Fibroblast of skin of back (primary cell): ENCODE measurements around the gene SLC4A8.
A peak's percentile ranks its signal among the peaks of the same experiment; 100 is the strongest.

Experiments used
- DNase-seq: peaks from one replicate; pipeline ENCODE4 v3.0.0-alpha.2; 2013

Gene SLC4A8

DNA sequence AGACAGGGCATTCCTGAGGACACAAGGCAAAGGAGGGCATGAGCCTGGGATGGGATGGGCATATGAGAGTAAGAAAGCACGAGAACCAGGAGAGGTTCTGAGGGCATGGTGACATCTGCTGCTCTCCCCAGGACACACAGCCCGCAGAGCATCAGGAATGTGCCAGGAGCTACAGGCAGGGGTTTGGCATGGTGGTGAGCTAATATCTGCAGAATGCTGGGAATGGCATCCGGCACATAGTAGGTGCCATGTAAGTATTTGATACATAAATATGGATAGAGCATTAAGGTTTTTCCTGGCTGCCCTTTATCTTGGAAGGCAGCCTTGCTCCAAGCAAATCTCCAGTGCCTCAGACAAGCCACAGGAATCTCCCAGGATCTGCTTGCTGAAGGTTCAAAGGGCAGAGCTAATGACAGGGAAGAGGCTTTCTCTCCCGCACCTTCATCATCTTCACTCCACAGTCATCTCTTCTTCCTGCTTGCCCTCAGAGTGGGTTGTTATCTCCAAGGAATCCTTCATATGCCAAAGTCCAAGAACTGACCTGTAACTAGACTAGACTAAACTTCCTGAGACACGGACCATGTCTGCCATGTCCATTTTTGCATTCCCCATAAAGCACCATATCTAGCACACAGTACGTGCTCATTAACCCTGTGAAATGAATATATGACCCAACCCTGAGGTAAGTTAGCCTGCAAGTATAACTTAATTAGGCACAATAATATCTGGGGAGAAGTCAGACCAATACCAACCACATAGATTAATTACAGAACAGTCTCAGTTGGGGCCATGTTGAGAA is 104.4 kb downstream of the SLC4A8 start:
- DNase-seq = peak; percentile 58

DNA sequence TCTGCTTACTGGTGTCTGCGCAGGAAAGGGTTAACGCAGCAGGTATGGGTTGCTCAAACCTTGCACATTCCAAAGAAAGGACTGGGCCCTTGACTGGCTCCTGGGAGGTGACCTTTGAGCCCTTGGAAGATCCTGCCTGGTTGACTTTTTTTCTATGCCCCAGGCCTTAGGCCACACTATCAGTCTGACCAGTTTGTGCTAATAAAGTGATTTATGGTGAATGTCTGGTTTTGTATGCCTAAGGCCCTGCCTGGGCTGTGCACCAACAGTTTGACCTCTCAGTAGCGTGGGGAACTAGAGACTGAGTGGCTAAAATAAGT is 105.0 kb downstream of the SLC4A8 start:
- no peak for DNase-seq

DNA sequence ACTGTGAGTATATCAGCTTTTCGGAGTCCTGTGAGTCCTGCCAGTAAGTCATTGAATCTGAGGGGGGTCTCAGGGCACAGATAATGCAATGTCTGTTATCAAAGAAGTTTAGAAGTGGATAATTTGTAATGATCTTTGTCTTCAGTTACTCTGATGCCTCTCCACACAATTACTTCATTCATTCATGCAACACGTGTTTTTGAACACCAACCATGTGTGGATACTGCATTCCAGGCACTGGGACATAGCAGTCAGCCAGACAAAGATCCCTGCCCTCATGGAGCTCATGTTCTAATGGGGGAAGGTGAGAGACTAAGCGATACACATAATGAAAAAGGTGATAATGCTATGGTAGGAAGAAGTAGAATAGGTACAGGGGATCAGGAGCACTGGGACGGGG is 105.6 kb downstream of the SLC4A8 start:
- no peak for DNase-seq

DNA sequence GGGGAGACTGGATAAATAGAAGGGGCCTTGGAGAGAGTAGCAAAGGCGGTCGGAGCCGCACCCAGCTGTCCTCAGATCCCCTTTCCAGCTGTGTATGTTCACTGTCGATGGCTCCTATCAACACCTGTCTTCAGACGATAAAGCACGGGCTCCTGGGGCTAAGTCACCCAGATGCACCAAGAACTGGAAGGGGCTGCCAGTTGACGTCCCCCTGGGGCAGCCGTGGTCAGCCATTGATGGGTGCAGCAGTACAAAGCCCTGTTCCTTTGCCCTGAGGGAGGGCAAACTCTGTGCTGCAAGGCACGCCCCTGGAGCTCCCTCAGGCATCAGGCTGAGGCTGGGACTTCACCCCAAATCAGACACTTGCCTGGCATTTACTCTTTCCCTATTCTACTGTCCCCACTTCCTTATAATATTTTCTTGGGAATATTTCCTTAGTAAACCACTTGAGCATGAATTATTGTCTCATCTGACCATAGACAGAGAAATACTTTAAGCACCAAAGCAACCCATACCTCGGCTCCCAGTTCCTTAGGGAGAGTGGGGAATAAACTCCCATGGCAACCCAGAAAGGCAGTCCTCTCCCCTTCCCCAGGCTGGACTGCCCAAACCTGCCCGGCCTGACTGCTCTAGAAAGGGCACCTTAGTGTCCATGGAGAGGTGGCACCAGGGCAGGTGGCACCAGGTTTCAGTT is 106.8 kb downstream of the SLC4A8 start:
- no peak for DNase-seq

DNA sequence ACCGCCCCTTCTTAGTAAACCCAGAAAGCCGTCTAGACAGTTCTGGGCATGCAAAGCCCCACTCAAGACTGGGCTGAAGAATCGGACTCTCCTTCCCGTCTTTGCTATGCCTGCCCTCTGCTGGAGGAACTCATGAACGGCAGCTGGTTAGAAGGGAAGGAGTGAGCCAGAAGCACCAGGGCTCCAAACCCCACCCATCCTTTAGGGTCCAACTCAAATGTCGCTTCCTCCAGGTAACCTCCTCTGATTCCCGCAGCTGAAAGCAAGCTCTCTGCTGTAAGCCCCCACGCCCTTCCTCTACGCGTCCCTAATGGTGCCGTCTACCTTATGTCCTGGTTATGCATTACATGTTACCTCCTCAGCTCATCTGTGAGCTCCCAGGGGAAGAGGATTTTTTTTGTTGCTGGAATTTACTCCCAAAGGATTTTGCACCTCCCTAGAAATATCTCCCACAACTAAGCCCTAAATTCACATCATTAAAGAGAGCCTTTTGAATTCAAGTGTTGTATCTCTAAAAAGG is 107.4 kb downstream of the SLC4A8 start:
- DNase-seq = peak; percentile 77

DNA sequence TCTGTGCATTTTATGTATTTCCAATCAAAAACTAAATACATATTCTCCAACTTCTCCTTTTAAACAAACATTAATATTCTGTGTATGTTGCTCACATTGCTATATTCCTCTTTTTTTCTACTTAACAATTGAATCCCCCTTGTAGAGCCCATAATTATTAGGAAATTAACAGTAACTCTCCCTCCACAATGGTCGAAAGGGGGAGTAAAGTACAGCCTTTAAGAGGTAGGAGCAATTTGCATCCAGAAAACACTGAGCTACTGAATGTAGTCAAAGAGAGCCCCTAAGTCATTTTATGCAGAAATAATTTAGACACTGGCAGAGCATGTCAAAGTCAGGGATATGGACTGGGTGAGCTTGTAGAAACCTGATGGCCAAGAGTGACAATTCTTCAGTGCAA is 109.2 kb downstream of the SLC4A8 start:
- peak; percentile 20 for DNase-seq

DNA sequence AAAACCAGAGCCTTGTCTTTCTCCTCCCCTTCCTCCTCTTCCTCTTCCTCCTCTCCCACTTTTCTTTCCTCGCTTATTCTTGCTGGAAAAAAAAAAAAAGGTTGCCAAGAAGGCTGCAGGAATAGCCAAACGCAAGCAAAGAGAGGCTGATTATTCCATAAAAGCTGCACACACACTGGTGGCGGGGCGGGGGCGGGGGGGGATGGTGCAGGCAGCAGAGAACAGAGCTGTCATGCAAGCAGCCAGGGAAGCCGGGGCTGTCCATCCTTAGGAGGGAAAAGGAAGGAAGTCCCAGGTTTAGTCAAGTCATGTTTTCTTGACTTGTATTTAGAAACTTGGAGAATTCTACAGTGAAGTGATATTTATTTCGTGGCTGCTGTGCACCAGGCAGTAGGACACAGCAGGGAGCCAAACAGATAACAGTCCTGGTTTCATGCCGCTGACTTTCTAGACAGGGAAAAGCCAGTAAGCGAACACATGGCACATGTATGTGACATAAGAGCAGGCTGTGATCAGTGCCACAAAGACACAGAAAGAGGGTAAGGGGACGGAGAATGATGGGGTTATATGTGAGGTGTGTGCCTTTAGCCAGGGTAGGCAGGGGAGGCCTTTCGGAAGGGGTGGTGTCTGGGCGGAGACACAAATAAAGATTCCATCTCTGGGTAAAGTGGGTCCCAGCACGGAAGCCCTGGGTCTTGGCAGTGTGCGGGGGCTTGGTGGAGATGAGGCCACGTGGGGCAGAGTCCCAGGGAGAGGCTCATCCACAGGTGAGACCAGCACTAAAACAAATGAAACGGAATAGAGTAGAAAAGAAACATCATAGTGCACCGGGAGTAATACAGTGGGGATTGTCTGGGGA is 109.8 kb downstream of the SLC4A8 start:
- no peak for DNase-seq

DNA sequence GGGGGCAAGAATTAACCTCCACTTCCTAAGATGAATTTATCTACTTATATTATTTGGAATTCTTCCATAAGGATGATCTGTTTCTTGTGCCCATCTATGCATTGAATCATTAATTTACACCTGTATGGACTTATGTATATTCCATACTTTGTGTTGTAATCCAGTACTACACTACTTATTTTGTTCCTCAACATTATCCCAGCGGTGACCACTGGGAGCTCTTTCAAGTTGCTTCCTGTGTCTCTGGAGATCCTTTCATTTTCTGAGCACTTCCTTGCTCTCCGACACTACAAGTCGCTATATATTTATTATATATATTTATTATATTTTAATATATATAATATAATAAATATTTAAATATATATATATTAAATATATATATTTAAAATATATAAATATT is 111.5 kb downstream of the SLC4A8 start:
- peak; percentile 17 for DNase-seq

DNA sequence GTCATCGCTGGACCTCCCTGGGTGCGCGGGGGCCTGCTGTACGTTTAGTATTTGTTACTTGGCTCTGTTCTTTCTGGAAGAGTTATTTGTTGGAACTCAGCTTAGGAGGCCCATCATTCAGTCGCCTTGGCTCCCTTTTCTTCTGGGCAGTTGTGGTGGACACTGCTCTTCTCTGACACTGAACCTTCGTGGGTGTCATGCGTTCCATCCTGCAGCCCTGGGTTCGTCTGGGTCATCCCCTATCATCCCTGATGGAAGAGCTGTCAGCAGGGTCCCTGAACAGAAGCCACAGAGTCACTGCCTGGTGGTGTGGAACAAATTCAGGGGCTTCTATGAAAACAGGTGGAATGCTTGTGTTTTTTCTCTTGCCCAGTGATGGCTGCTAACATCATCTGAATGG is 113.5 kb downstream of the SLC4A8 start:
- no peak for DNase-seq

DNA sequence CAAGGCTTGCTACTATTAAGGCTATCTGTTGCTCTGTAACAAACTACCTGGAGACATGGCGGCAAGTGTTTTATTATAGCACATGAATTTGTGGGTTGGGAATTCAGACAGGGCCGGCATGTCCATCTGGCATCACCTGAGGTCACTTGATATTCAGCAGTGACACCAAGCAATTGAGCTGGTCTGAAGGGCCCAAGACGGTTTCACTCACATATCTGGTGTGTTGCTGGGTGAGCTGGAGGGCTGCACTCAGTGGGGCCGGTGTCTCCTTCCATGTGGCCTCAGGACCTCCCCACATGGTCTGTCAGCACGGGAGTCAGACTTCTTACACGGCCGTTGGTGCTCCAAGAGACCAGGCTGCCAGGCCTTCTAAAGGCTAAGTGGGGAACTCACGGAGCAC is 114.0 kb downstream of the SLC4A8 start:
- DNase-seq = no peak

DNA sequence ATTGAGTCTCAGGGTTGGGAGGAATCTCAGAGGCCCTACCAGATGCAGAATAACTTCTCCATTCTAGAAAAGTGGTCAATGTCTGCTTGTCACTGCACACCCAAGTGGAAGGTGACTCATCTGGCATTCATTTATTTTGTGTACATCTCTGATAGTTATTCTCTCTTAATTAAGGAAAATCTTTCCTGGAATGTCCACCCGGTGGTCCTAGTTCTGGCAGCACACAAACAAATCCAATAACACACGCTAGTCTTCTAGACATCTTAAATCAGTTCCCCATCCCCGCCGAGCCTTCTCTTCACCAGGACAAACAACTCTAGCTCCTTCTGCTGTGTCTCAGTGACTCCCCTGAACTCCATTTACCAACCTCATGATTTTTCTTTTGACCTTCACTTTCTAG is 116.4 kb downstream of the SLC4A8 start:
- no peak for DNase-seq

DNA sequence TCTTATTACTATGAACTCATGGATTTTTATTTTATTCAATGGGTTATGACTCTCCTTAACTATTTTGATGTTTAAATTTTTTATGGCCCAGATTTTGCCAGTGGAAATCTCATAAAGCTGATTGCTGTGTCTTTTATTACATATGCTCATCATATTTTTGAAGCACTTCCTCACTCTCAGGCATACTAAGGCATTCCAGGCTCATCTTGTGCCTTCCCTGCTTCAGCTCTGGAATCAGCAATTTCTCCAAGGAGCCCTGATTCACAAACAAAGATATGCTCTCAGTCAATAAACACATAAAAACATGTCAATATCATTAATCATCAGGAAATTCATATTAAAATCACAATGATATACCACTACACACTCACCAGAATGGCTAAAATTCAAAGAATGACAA is 121.5 kb downstream of the SLC4A8 start:
- DNase-seq = no peak

DNA sequence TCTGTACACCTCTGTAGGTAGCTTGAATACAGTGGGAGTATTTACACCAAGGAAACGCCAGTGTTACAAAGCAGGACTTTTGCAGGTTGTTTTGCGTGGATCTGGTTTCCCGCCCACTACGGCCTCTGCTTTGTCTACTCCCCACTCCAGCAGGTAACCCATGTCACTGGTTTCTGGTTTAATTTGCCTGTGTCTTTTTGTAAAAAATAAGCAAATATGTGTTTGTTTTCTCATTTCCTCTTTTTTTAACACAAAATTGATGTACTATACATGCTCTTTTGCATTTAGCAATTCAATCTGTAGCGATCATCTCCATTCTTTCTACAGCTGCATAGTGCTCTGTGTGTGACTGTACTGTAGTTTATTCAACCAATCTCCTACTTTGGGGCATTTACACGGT is 123.0 kb downstream of the SLC4A8 start:
- DNase-seq = no peak

DNA sequence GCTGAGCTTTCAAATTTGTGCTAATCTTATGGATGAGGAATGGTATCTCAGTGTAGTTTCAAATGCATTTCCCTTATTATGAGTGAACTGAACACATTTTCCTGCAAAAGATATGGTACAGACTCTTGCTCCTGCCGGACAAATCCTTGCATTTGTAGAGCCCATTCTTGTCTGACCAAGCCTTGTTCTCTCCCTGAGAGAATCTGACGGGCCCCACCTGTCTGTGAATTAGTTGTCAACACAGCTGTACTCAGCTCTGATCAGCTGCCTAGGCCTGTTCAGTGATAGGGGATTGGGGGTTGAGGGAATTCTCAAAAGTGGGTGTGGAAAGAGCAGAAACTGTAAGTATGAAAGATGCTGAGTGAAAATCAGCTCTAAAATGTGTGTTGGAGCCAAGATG is 123.6 kb downstream of the SLC4A8 start:
- no peak for DNase-seq

DNA sequence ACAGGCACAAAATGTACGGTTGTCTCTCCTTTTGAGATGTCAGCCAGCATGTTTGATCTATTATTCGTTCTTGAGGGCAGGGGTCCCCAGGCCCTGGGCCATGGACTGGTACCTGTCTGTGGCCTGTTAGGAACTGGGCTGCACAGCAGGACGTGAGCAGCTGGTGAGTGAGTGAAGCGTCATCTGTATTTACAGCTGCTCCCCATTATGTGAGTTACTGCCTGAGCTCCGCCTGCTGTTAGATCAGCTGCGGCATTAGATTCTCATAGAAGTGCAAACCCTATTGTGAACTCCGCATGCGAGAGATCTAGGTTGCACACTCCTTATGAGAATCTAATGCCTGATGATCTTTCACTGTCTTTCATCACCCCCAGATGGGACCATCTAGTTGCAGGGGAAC is 125.0 kb downstream of the SLC4A8 start:
- DNase-seq = peak; percentile 54
